Hypothalamus (tissue), 51 donors: Measurements from ENCODE around the gene ITGB5.

ENCODE experiments used
- DNase-seq, 51 donors: peaks; one replicate each; lab custom pipeline; 2025; lab: John Stamatoyannopoulos, UW

ITGB5 gene

GRCh38 chr3:124887177-124887931 is at the start of gene ITGB5:
Gene ITGB5, minus strand, starts transcription at chr3:124887365. Its CDS starts 365 bp downstream, at chr3:124887000.
- peak in 40 of 51 donors; percentile 14 to 67 (median 40) for DNase-seq

- no peak for DNase-seq
Measured at GRCh38 chr3:124935794-124936542, 48.8 kb upstream of the ITGB5 start.

GRCh38 chr3:124935264-124935663 is 48.1 kb upstream of the ITGB5 start:
- DNase-seq: no peak

GRCh38 chr3:124934577-124934976 is 47.4 kb upstream of the ITGB5 start, which contains the start of gene MUC13:
Gene MUC13, minus strand, starts transcription at chr3:124934751. Its CDS starts 39 bp downstream, at chr3:124934712.
- DNase-seq: no peak

- peak in 18 of 51 donors; percentile 1 to 51 (median 10) for DNase-seq
Measured at GRCh38 chr3:124928333-124929202, 41.4 kb upstream of the ITGB5 start.

GRCh38 chr3:124927574-124928045 is 40.4 kb upstream of the ITGB5 start:
- no peak for DNase-seq

GRCh38 chr3:124926426-124927101 is 39.4 kb upstream of the ITGB5 start:
- DNase-seq: no peak

- DNase-seq: no peak
Measured at GRCh38 chr3:124924741-124925140, 37.6 kb upstream of the ITGB5 start.

- DNase-seq: no peak
Measured at GRCh38 chr3:124923833-124924232, 36.7 kb upstream of the ITGB5 start.

- peak in 4 of 51 donors; percentile 9 to 34 (median 16) for DNase-seq
Measured at GRCh38 chr3:124920718-124921117, 33.6 kb upstream of the ITGB5 start.

- no peak for DNase-seq
Measured at GRCh38 chr3:124919756-124920155, 32.6 kb upstream of the ITGB5 start.

GRCh38 chr3:124918524-124918923 is 31.4 kb upstream of the ITGB5 start:
- DNase-seq: no peak

GRCh38 chr3:124916837-124917409 is 29.8 kb upstream of the ITGB5 start:
- peak in 9 of 51 donors; percentile 2 to 11 (median 5) for DNase-seq

- no peak for DNase-seq
Measured at GRCh38 chr3:124915254-124915653, 28.1 kb upstream of the ITGB5 start.

- DNase-seq: no peak
Measured at GRCh38 chr3:124907957-124908356, 20.8 kb upstream of the ITGB5 start.

- DNase-seq: no peak
Measured at GRCh38 chr3:124904835-124905492, 17.8 kb upstream of the ITGB5 start.

- no peak for DNase-seq
Measured at GRCh38 chr3:124903896-124904834, 17.0 kb upstream of the ITGB5 start.
